Prostate gland (tissue), 2 donors: ENCODE results near the gene REN.

ENCODE experiments used
- POLR2A ChIP-seq: fragments of 450-650 bp; IDR thresholded peaks from one replicate; pipeline ENCODE4 v1.6.1; 2016; ENCODE audit warnings: antibody characterized with exemption, mild to moderate bottlenecking
- TF ChIP-seq, protein P1 (sequence below), 4 experiments: fragments of 200-600 bp in 2 of 4; fragments of 450-650 bp in 2 of 4; sonication (generic) in 2 of 4; IDR thresholded peaks; 1 replicate in 3 of 4; 2 replicates in 1 of 4; pipeline ENCODE4 v1.5.1; 2016 to 2019; ENCODE audit warnings: antibody characterized with exemption in 4 of 4, mild to moderate bottlenecking in 2 of 4, moderate library complexity in 2 of 4

DNA sequence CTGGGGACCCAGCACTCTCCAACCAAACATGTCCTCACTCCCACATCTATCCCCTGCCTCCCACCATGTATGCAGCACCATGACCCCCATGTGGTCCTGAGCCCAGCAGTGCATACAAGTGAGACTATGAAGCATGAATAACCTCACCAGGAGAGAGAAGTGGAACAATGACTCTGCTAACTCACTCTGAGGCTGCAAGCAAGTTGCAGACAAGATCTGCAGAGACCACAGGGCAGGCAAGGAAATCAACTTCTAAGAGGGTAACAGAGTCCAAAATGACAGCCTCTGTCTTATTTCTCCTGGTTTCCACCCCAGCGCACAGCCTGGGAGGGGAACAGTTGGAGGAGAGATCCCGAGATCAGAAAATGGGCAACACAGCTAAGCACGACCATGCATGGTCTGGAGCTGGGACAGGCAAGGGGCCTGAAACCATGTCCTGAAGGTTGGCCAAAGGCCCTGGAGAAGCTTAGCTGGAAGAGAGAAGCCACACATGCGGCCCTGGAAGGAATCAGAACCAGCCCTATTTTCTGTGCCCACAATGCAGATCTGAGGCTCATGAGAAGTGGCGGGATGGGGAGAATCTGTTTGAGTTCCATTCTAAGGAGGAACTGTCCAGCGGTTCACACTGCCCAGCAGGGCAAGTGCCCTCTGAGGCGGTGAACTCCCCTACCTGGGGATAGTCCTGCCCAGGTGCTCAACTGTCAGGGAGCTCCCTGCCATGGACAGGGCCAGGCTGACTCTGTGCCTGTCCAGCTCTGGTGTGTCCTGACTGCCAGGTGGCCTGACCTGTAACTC lies 12.5 kb upstream of the REN start:
- TF ChIP-seq, protein P1, sequence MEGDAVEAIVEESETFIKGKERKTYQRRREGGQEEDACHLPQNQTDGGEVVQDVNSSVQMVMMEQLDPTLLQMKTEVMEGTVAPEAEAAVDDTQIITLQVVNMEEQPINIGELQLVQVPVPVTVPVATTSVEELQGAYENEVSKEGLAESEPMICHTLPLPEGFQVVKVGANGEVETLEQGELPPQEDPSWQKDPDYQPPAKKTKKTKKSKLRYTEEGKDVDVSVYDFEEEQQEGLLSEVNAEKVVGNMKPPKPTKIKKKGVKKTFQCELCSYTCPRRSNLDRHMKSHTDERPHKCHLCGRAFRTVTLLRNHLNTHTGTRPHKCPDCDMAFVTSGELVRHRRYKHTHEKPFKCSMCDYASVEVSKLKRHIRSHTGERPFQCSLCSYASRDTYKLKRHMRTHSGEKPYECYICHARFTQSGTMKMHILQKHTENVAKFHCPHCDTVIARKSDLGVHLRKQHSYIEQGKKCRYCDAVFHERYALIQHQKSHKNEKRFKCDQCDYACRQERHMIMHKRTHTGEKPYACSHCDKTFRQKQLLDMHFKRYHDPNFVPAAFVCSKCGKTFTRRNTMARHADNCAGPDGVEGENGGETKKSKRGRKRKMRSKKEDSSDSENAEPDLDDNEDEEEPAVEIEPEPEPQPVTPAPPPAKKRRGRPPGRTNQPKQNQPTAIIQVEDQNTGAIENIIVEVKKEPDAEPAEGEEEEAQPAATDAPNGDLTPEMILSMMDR (IDR thresholded peaks at IDR 0.05): no peak
- TF ChIP-seq POLR2A: no peak
